Loucy (cell line): ENCODE data around the gene SLC25A41.

Experiments
- H2AFZ ChIP-seq: fragments of 200-600 bp; sonication (generic); 2 replicates; pipeline ENCODE4 v1.6.0; 2016; ENCODE audit warnings: antibody characterized with exemption, mild to moderate bottlenecking, low read length, moderate library complexity
- H3F3A ChIP-seq: fragments of 200-600 bp; 2 replicates; pipeline ENCODE4 v1.6.0; 2016; ENCODE audit warnings: antibody characterized with exemption, low read depth, mild to moderate bottlenecking
- H3K27me3 ChIP-seq: fragments of 200-600 bp; sonication (generic); 2 replicates; pipeline ENCODE4 v1.6.1; 2014; ENCODE audit warnings: low read length, mild to moderate bottlenecking; ENCODE audit not compliant: insufficient read depth, poor library complexity, severe bottlenecking
- H3K36me3 ChIP-seq: fragments of 200-600 bp; sonication (generic); 2 replicates; pipeline ENCODE4 v1.6.1; 2016; ENCODE audit warnings: low read length; ENCODE audit not compliant: insufficient read depth
- H3K4me1 ChIP-seq: fragments of 200-600 bp; sonication (generic); 2 replicates; pipeline ENCODE4 v1.5.1; 2014; ENCODE audit warnings: low read length, mild to moderate bottlenecking; ENCODE audit not compliant: insufficient read depth, poor library complexity, severe bottlenecking
- H3K4me2 ChIP-seq: fragments of 200-600 bp; sonication (generic); 2 replicates; pipeline ENCODE4 v1.6.0; 2014; ENCODE audit warnings: antibody characterized with exemption, low read length, low read depth, mild to moderate bottlenecking; ENCODE audit not compliant: poor library complexity, severe bottlenecking
- H3K4me3 ChIP-seq: fragments of 200-600 bp; sonication (generic); 2 replicates; pipeline ENCODE4 v1.5.1; 2014; ENCODE audit warnings: low read length, mild to moderate bottlenecking, mixed read lengths; ENCODE audit not compliant: poor library complexity, severe bottlenecking
- H3K79me2 ChIP-seq: fragments of 200-600 bp; sonication (generic); 2 replicates; pipeline ENCODE4 v1.6.1; 2014; ENCODE audit warnings: low read length; ENCODE audit not compliant: insufficient read depth
- H3K9ac ChIP-seq: fragments of 200-600 bp; sonication (generic); 2 replicates; pipeline ENCODE4 v1.6.0; 2014; ENCODE audit warnings: mild to moderate bottlenecking, low read depth, low read length, moderate library complexity; ENCODE audit not compliant: poor library complexity, severe bottlenecking
- H3K9me2 ChIP-seq: fragments of 200-600 bp; sonication (generic); replicated peaks from 2 replicates; pipeline ENCODE4 v1.6.1; 2016; ENCODE audit warnings: low read depth, low read length, mixed read lengths
- H3K9me3 ChIP-seq: fragments of 200-600 bp; sonication (generic); 2 replicates; pipeline ENCODE4 v1.6.1; 2014; ENCODE audit warnings: mild to moderate bottlenecking, antibody characterized with exemption, low read length, low read depth; ENCODE audit not compliant: insufficient read depth
- H4K20me1 ChIP-seq: fragments of 200-600 bp; sonication (generic); 2 replicates; pipeline ENCODE4 v1.6.0; 2014; ENCODE audit warnings: antibody characterized with exemption, low read length, mild to moderate bottlenecking; ENCODE audit not compliant: insufficient read depth, poor library complexity, severe bottlenecking
- EZH2phosphoT487 ChIP-seq: fragments of 200-600 bp; IDR thresholded peaks from 2 replicates; pipeline ENCODE4 v1.6.1; 2018; ENCODE audit warnings: antibody characterized with exemption, mild to moderate bottlenecking, moderate library complexity, borderline replicate concordance
- TF ChIP-seq, protein P1 (sequence below): fragments of 200-600 bp; sonication (generic); conservative IDR thresholded peaks from 2 replicates; pipeline ENCODE4 v1.5.1; 2014; ENCODE audit warnings: mild to moderate bottlenecking, antibody characterized with exemption, low read length

SLC25A41 gene

GRCh38 chr19:6451583-6452222 is 18.1 kb upstream of the SLC25A41 start:
- Histone ChIP-seq H3K36me3 (peaks cover 3% of the 10 kb centered on the region; the same call in 1 of the 2 replicates), H3K27me3 (no peaks in the 10 kb centered on the region), H3F3A (no peaks in the 10 kb centered on the region), H3K4me1 (no peaks in the 10 kb centered on the region), H3K9ac (no peak overlapping the region), H3K4me3 (no peak overlapping the region), H3K9me2 (no peaks in the 10 kb centered on the region), H3K9me3 (no peaks in the 10 kb centered on the region), H2AFZ (no peak overlapping the region), H4K20me1 (no peaks in the 10 kb centered on the region), H3K4me2 (no peak overlapping the region), H3K79me2 (no peaks in the 10 kb centered on the region)
- TF ChIP-seq EZH2phosphoT487: no peak
- TF ChIP-seq, protein P1, sequence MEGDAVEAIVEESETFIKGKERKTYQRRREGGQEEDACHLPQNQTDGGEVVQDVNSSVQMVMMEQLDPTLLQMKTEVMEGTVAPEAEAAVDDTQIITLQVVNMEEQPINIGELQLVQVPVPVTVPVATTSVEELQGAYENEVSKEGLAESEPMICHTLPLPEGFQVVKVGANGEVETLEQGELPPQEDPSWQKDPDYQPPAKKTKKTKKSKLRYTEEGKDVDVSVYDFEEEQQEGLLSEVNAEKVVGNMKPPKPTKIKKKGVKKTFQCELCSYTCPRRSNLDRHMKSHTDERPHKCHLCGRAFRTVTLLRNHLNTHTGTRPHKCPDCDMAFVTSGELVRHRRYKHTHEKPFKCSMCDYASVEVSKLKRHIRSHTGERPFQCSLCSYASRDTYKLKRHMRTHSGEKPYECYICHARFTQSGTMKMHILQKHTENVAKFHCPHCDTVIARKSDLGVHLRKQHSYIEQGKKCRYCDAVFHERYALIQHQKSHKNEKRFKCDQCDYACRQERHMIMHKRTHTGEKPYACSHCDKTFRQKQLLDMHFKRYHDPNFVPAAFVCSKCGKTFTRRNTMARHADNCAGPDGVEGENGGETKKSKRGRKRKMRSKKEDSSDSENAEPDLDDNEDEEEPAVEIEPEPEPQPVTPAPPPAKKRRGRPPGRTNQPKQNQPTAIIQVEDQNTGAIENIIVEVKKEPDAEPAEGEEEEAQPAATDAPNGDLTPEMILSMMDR: no peak

DNA sequence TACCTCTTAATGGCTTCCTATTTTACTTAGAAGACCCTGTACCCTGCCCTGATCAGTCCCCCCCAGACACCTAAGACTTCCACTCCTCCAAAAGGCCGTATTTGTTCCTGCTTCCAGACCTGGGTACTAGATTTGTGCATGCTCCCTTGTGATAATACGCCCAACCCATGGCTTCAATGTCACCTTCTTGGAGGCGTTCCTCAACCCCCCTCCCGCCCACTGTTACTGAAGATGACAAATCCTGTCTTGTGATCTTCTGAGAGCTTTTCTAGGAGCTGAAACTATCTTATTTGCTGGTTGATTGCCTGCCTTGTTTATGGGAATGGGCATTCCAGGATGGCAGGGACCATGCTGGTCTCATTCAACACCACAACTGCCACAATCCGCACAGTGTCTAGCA is 16.6 kb upstream of the SLC25A41 start:
- Histone ChIP-seq H3K27me3 (no peaks in the 10 kb centered on the region), H3K4me2 (no peak overlapping the region), H2AFZ (no peak overlapping the region), H4K20me1 (no peaks in the 10 kb centered on the region), H3K36me3 (peaks cover 3% of the 10 kb centered on the region; the same call in 1 of the 2 replicates), H3K79me2 (no peaks in the 10 kb centered on the region), H3K9me3 (no peaks in the 10 kb centered on the region), H3F3A (no peaks in the 10 kb centered on the region), H3K9ac (no peak overlapping the region), H3K9me2 (no peaks in the 10 kb centered on the region), H3K4me1 (no peaks in the 10 kb centered on the region), H3K4me3 (no peak overlapping the region)
- TF ChIP-seq, protein P1: no peak
- no peak for TF ChIP-seq EZH2phosphoT487

- H3K36me3 ChIP-seq: no peaks in the 10 kb centered on the region
- no peaks in the 10 kb centered on the region for H3K4me1 ChIP-seq
Measured at GRCh38 chr19:6448045-6448444, 14.5 kb upstream of the SLC25A41 start.

More at GRCh38 chr19:6448045-6448444, 14.5 kb upstream of the SLC25A41 start:
- Histone ChIP-seq H3K4me3 (no peak overlapping the region), H3K9me3 (no peaks in the 10 kb centered on the region), H3K9ac (no peak overlapping the region), H4K20me1 (no peaks in the 10 kb centered on the region), H3F3A (no peaks in the 10 kb centered on the region), H3K4me2 (no peak overlapping the region), H3K9me2 (no peaks in the 10 kb centered on the region), H3K27me3 (no peaks in the 10 kb centered on the region), H3K79me2 (no peaks in the 10 kb centered on the region), H2AFZ (no peak overlapping the region)
- TF ChIP-seq EZH2phosphoT487: no peak
- TF ChIP-seq, protein P1: no peak
